MM.1S (cell line): ENCODE measurements around the gene EXOC2.

Source experiments
- CTCF ChIP-seq: fragments of 300-600 bp; sonication (generic); IDR thresholded peaks from 2 replicates; pipeline ENCODE4 v1.5.1; 2016; ENCODE audit warnings: antibody characterized with exemption, low read length, mixed read lengths
- EZH2 ChIP-seq: fragments of 300-600 bp; sonication (generic); optimal IDR thresholded peaks from 2 replicates; pipeline ENCODE3; 2017; ENCODE audit warnings: low read depth, mild to moderate bottlenecking, antibody characterized with exemption, low read length, mixed read lengths

- TF ChIP-seq EZH2: no peak
- TF ChIP-seq CTCF: no peak
Observed at GRCh38 chr6:609905-610304, 83.0 kb downstream of the EXOC2 start.
